Stimulated activated CD8-positive, alpha-beta memory T cell treated with anti-CD3 and anti-CD28 coated beads, Interleukin-4, amount 100 ng/mL, for 24 hours (primary cell): Measurements from ENCODE around the gene ABCC9.
"Not testable (repeated sequence)": the region's sequence is repeated elsewhere in the genome, so short reads cannot be mapped to it uniquely, and the experiment has no call there.

Source experiments
- DNase-seq: peaks from one replicate; pipeline ENCODE4 v3.0.0-alpha.2; 2020; ENCODE audit warnings: low read depth

The ABCC9 gene

GRCh38 chr12:21933656-21934055, 7.6 kb downstream of the ABCC9 start:
- DNase-seq: no peak

- DNase-seq: not testable (repeated sequence)
Measured at GRCh38 chr12:21929972-21930371, 11.3 kb downstream of the ABCC9 start.

- no peak for DNase-seq
Measured at GRCh38 chr12:21925296-21925913, 15.8 kb downstream of the ABCC9 start.

GRCh38 chr12:21921436-21921835, 19.8 kb downstream of the ABCC9 start:
- DNase-seq: no peak

- no peak for DNase-seq
Measured at GRCh38 chr12:21918456-21918855, 22.8 kb downstream of the ABCC9 start.

GRCh38 chr12:21913823-21914222, 27.4 kb downstream of the ABCC9 start:
- no peak for DNase-seq

GRCh38 chr12:21912318-21912717, 28.9 kb downstream of the ABCC9 start:
- DNase-seq: no peak

- DNase-seq: no peak
Measured at GRCh38 chr12:21911832-21912231, 29.4 kb downstream of the ABCC9 start.

- no peak for DNase-seq
Measured at GRCh38 chr12:21910657-21911056, 30.6 kb downstream of the ABCC9 start.

- no peak for DNase-seq
Measured at GRCh38 chr12:21907948-21908837, 33.0 kb downstream of the ABCC9 start.

GRCh38 chr12:21906919-21907493, 34.2 kb downstream of the ABCC9 start:
- DNase-seq: no peak

- DNase-seq: not testable (repeated sequence)
Measured at GRCh38 chr12:21899532-21899931, 41.7 kb downstream of the ABCC9 start.

- no peak for DNase-seq
Measured at GRCh38 chr12:21895651-21896050, 45.6 kb downstream of the ABCC9 start.

- no peak for DNase-seq
Measured at GRCh38 chr12:21894792-21895595, 46.2 kb downstream of the ABCC9 start.

GRCh38 chr12:21893924-21894323, 47.3 kb downstream of the ABCC9 start:
- no peak for DNase-seq

GRCh38 chr12:21892341-21892740, 48.9 kb downstream of the ABCC9 start:
- no peak for DNase-seq

- no peak for DNase-seq
Measured at GRCh38 chr12:21891751-21892217, 49.4 kb downstream of the ABCC9 start.

- DNase-seq: no peak
Measured at GRCh38 chr12:21888276-21888863, 52.9 kb downstream of the ABCC9 start.

GRCh38 chr12:21884936-21885335, 56.3 kb downstream of the ABCC9 start:
- DNase-seq: no peak

- DNase-seq: no peak
Measured at GRCh38 chr12:21882635-21883034, 58.6 kb downstream of the ABCC9 start.

- no peak for DNase-seq
Measured at GRCh38 chr12:21881965-21882364, 59.3 kb downstream of the ABCC9 start.

- DNase-seq: no peak
Measured at GRCh38 chr12:21879312-21879711, 61.9 kb downstream of the ABCC9 start.
